Neural cell (in vitro differentiated cells): ENCODE data around the gene JAG2. TPM values are rescaled to one million over a fixed set of nuclear protein-coding genes. Genes with fewer than 3 reads are reported as not detected.

Experiments used
- H2AFZ ChIP-seq: fragments of 200-600, 300-800 bp; sonication (generic), shearing (Covaris generic); 2 replicates; pipeline ENCODE4 v1.6.0; 2014; ENCODE audit warnings: low read depth, mild to moderate bottlenecking, antibody characterized with exemption, low read length, moderate library complexity
- H3F3A ChIP-seq: fragments of 200-600 bp; shearing (Covaris generic); 2 replicates; pipeline ENCODE4 v1.6.1; 2016; ENCODE audit warnings: mild to moderate bottlenecking, moderate library complexity, mixed read lengths, antibody characterized with exemption, low read length; ENCODE audit not compliant: insufficient read depth, poor library complexity, severe bottlenecking
- H3K27ac ChIP-seq: fragments of 200-600, 300-800 bp; sonication (generic), shearing (Covaris generic); 2 replicates; pipeline ENCODE4 v1.5.1; 2014; ENCODE audit warnings: mild to moderate bottlenecking, low read length, moderate library complexity
- H3K27me3 ChIP-seq: fragments of 300-800, 200-600 bp; sonication (generic), shearing (Covaris generic); 2 replicates; pipeline ENCODE4 v1.6.0; 2014; ENCODE audit warnings: mild to moderate bottlenecking, low read depth, low read length, moderate library complexity; ENCODE audit not compliant: insufficient read depth
- H3K36me3 ChIP-seq: fragments of 300-800, 200-600 bp; sonication (generic), shearing (Covaris generic); 2 replicates; pipeline ENCODE4 v1.5.1; 2014; ENCODE audit warnings: mild to moderate bottlenecking, antibody characterized with exemption, low read length, moderate library complexity; ENCODE audit not compliant: insufficient read depth
- H3K4me2 ChIP-seq: fragments of 300-800, 200-600 bp; sonication (generic), shearing (Covaris generic); 2 replicates; pipeline ENCODE4 v1.6.0; 2014; ENCODE audit warnings: mild to moderate bottlenecking, low read length
- H3K4me3 ChIP-seq: fragments of 300-800, 200-600 bp; sonication (generic), shearing (Covaris generic); 2 replicates; pipeline ENCODE4 v1.5.1; 2014; ENCODE audit warnings: mild to moderate bottlenecking, low read length, moderate library complexity
- H3K79me2 ChIP-seq: fragments of 200-600 bp; shearing (Covaris generic); replicated peaks from 2 replicates; pipeline ENCODE4 v1.6.0; 2014; ENCODE audit warnings: mild to moderate bottlenecking, low read length, moderate library complexity; ENCODE audit not compliant: insufficient read depth
- H3K9ac ChIP-seq: fragments of 300-800, 200-600 bp; sonication (generic), shearing (Covaris generic); 2 replicates; pipeline ENCODE4 v1.6.1; 2016; ENCODE audit warnings: mild to moderate bottlenecking, low read length, mixed read lengths
- H3K9me2 ChIP-seq: fragments of 200-600 bp; shearing (Covaris generic); 2 replicates; pipeline ENCODE4 v1.6.1; 2016; ENCODE audit warnings: mild to moderate bottlenecking, low read length, mixed read lengths; ENCODE audit not compliant: insufficient read depth
- H3K9me3 ChIP-seq: fragments of 200-600, 300-800 bp; sonication (generic), shearing (Covaris generic); 2 replicates; pipeline ENCODE4 v1.6.1; 2016; ENCODE audit warnings: mild to moderate bottlenecking, mixed run types, low read length, moderate library complexity, mixed read lengths
- H4K20me1 ChIP-seq: fragments of 200-600 bp; shearing (Covaris generic); 2 replicates; pipeline ENCODE4 v1.6.1; 2016; ENCODE audit warnings: mild to moderate bottlenecking, mixed run types; ENCODE audit not compliant: insufficient read depth
- EP300 ChIP-seq: fragments of 450-650 bp; conservative IDR thresholded peaks from 2 replicates; pipeline ENCODE4 v1.6.1; 2014; ENCODE audit warnings: antibody characterized with exemption, mild to moderate bottlenecking, moderate library complexity; ENCODE audit not compliant: poor library complexity, severe bottlenecking
- EZH2 ChIP-seq: fragments of 200-600, 300-800 bp; shearing (Covaris generic), sonication (generic); IDR thresholded peaks from 2 replicates; pipeline ENCODE4 v1.6.1; 2014; ENCODE audit warnings: antibody characterized with exemption, low read length, borderline replicate concordance, mild to moderate bottlenecking; ENCODE audit not compliant: insufficient read depth, poor library complexity, severe bottlenecking
- MXI1 ChIP-seq: fragments of 450-650 bp; conservative IDR thresholded peaks from 2 replicates; pipeline ENCODE4 v1.6.1; 2014; ENCODE audit warnings: antibody characterized with exemption, mild to moderate bottlenecking; ENCODE audit not compliant: poor library complexity, severe bottlenecking
- POLR2AphosphoS5 ChIP-seq: IDR thresholded peaks from 2 replicates; pipeline ENCODE4 v1.6.1; 2012
- RAD21 ChIP-seq: fragments of 450-650 bp; conservative IDR thresholded peaks from 2 replicates; pipeline ENCODE4 v1.6.1; 2014; ENCODE audit warnings: antibody characterized with exemption, mild to moderate bottlenecking, moderate library complexity
- REST ChIP-seq: IDR thresholded peaks from 2 replicates; pipeline ENCODE4 v1.6.1; 2012; ENCODE audit warnings: borderline replicate concordance
- SMC3 ChIP-seq: fragments of 450-650 bp; conservative IDR thresholded peaks from 2 replicates; pipeline ENCODE4 v1.6.1; 2014; ENCODE audit warnings: antibody characterized with exemption, mild to moderate bottlenecking, moderate library complexity; ENCODE audit not compliant: poor library complexity
- TAF1 ChIP-seq: IDR thresholded peaks from 2 replicates; pipeline ENCODE4 v1.6.1; 2012; ENCODE audit warnings: low read depth
- polyA plus RNA-seq: library from polyadenylated mRNA; depleted of rRNA; stranded (reverse); fragments of >200 nt; gene quantifications from 2 replicates; pipeline ENCODE4 v1.2.3, GENCODE V29; 2014
- TF ChIP-seq, protein P1 (sequence below): fragments of 450-650 bp; IDR thresholded peaks from 2 replicates; pipeline ENCODE4 v1.5.1; 2014; ENCODE audit warnings: antibody characterized with exemption, mild to moderate bottlenecking, moderate library complexity; ENCODE audit not compliant: poor library complexity, severe bottlenecking

Gene JAG2
- polyA plus RNA-seq, 1 donor from 2014 or later: 20.3 TPM

- H3K36me3 ChIP-seq: no peaks in the 10 kb centered on the region
- H3K4me2 ChIP-seq: no peak overlapping the region
- H3F3A ChIP-seq: no peaks in the 10 kb centered on the region
Measured at GRCh38 chr14:105120056-105120455, 48.5 kb downstream of the JAG2 start.

GRCh38 chr14:105119408-105120025 is 49.1 kb downstream of the JAG2 start:
- Histone ChIP-seq H3K79me2 (no peaks in the 10 kb centered on the region), H3K36me3 (no peaks in the 10 kb centered on the region), H3K4me2 (no peak overlapping the region), H3K9me3 (no peaks in the 10 kb centered on the region), H3K9ac (no peak overlapping the region), H3K27me3 (no peaks in the 10 kb centered on the region), H2AFZ (no peak overlapping the region), H4K20me1 (no peaks in the 10 kb centered on the region), H3F3A (no peaks in the 10 kb centered on the region), H3K4me3 (no peak overlapping the region), H3K9me2 (no peaks in the 10 kb centered on the region), H3K27ac (no peak overlapping the region)
- TF ChIP-seq TAF1: no peak

More at GRCh38 chr14:105120056-105120455, 48.5 kb downstream of the JAG2 start:
- Histone ChIP-seq H3K9me3 (no peaks in the 10 kb centered on the region), H2AFZ (no peak overlapping the region), H3K9me2 (no peaks in the 10 kb centered on the region), H4K20me1 (no peaks in the 10 kb centered on the region), H3K9ac (no peak overlapping the region), H3K4me3 (no peak overlapping the region), H3K27me3 (no peaks in the 10 kb centered on the region), H3K27ac (no peak overlapping the region), H3K79me2 (no peaks in the 10 kb centered on the region)
- TF ChIP-seq TAF1: no peak
- TF ChIP-seq, protein P1, sequence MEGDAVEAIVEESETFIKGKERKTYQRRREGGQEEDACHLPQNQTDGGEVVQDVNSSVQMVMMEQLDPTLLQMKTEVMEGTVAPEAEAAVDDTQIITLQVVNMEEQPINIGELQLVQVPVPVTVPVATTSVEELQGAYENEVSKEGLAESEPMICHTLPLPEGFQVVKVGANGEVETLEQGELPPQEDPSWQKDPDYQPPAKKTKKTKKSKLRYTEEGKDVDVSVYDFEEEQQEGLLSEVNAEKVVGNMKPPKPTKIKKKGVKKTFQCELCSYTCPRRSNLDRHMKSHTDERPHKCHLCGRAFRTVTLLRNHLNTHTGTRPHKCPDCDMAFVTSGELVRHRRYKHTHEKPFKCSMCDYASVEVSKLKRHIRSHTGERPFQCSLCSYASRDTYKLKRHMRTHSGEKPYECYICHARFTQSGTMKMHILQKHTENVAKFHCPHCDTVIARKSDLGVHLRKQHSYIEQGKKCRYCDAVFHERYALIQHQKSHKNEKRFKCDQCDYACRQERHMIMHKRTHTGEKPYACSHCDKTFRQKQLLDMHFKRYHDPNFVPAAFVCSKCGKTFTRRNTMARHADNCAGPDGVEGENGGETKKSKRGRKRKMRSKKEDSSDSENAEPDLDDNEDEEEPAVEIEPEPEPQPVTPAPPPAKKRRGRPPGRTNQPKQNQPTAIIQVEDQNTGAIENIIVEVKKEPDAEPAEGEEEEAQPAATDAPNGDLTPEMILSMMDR: no peak
- TF ChIP-seq EZH2: no peak
- TF ChIP-seq REST: no peak
- no peak for TF ChIP-seq SMC3
- no peak for TF ChIP-seq MXI1
- no peak for TF ChIP-seq POLR2AphosphoS5
- TF ChIP-seq EP300: no peak
- TF ChIP-seq RAD21: no peak
